HEK293 (cell line): Measurements from ENCODE around the gene JMJD6.

ENCODE experiments used
- KLF1 ChIP-seq: fragments of 450-650 bp; formaldehyde crosslinking; IDR thresholded peaks from 2 replicates; pipeline ENCODE4 v1.5.1; 2016; ENCODE audit warnings: missing biosample characterization, missing genetic modification characterization
- ZBTB20 ChIP-seq: fragments of 450-650 bp; formaldehyde crosslinking; IDR thresholded peaks from 2 replicates; pipeline ENCODE4 v1.5.1; 2016; ENCODE audit warnings: missing biosample characterization, missing genetic modification characterization
- ZNF138 ChIP-seq: fragments of 450-650 bp; formaldehyde crosslinking; IDR thresholded peaks from 2 replicates; pipeline ENCODE4 v1.5.1; 2016; ENCODE audit warnings: missing biosample characterization, missing genetic modification characterization, borderline replicate concordance
- TF ChIP-seq, protein P1 (sequence below): sonication (generic); formaldehyde crosslinking; IDR thresholded peaks from 2 replicates; pipeline ENCODE4 v1.8.1; 2022; ENCODE audit warnings: mild to moderate bottlenecking, moderate library complexity, missing genetic modification reagents
- TF ChIP-seq, protein P2 (sequence below): fragments of 450-650 bp; formaldehyde crosslinking; IDR thresholded peaks from 2 replicates; pipeline ENCODE4 v1.5.1; 2016; ENCODE audit warnings: missing biosample characterization, missing genetic modification characterization
- TF ChIP-seq, protein P3 (sequence below): fragments of 450-650 bp; formaldehyde crosslinking; IDR thresholded peaks from 2 replicates; pipeline ENCODE4 v1.5.1; 2016; ENCODE audit warnings: missing biosample characterization, missing genetic modification characterization, low read depth
- TF ChIP-seq, protein P4 (sequence below): fragments of 450-650 bp; formaldehyde crosslinking; IDR thresholded peaks from 2 replicates; pipeline ENCODE4 v1.5.1; 2016; ENCODE audit warnings: missing biosample characterization, missing genetic modification characterization, low read depth

DNA sequence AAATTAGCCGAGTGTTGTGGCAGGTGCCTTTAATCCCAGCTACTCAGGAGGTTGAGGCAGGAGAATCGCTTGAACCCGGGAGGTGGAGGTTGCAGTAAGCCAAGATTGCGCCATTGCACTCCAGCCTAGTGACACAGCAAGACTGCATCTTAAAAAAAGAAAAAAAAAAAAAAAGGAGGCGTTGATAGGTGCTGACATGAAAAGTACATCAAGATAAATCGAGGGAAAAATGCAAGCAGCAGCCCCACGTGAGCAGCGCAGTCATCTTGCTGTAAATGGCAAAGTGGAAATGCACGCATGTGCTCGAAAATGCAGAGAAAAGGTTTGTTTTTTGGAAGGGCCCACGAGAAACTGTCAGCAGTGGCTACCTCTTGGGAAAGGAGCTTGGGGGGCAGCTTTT lies 36.5 kb downstream of the JMJD6 start:
- TF ChIP-seq, protein P1, sequence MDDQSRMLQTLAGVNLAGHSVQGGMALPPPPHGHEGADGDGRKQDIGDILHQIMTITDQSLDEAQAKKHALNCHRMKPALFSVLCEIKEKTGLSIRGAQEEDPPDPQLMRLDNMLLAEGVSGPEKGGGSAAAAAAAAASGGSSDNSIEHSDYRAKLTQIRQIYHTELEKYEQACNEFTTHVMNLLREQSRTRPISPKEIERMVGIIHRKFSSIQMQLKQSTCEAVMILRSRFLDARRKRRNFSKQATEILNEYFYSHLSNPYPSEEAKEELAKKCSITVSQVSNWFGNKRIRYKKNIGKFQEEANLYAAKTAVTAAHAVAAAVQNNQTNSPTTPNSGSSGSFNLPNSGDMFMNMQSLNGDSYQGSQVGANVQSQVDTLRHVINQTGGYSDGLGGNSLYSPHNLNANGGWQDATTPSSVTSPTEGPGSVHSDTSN (CRISPR knock-in tag) = no peak
- TF ChIP-seq KLF1 (tag by site-specific recombination) (no peak), ZBTB20 (tag by site-specific recombination) (no peak), ZNF138 (tag by site-specific recombination) (no peak)
- TF ChIP-seq, protein P2, sequence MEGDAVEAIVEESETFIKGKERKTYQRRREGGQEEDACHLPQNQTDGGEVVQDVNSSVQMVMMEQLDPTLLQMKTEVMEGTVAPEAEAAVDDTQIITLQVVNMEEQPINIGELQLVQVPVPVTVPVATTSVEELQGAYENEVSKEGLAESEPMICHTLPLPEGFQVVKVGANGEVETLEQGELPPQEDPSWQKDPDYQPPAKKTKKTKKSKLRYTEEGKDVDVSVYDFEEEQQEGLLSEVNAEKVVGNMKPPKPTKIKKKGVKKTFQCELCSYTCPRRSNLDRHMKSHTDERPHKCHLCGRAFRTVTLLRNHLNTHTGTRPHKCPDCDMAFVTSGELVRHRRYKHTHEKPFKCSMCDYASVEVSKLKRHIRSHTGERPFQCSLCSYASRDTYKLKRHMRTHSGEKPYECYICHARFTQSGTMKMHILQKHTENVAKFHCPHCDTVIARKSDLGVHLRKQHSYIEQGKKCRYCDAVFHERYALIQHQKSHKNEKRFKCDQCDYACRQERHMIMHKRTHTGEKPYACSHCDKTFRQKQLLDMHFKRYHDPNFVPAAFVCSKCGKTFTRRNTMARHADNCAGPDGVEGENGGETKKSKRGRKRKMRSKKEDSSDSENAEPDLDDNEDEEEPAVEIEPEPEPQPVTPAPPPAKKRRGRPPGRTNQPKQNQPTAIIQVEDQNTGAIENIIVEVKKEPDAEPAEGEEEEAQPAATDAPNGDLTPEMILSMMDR (tag by site-specific recombination) = no peak
- TF ChIP-seq, protein P3, sequence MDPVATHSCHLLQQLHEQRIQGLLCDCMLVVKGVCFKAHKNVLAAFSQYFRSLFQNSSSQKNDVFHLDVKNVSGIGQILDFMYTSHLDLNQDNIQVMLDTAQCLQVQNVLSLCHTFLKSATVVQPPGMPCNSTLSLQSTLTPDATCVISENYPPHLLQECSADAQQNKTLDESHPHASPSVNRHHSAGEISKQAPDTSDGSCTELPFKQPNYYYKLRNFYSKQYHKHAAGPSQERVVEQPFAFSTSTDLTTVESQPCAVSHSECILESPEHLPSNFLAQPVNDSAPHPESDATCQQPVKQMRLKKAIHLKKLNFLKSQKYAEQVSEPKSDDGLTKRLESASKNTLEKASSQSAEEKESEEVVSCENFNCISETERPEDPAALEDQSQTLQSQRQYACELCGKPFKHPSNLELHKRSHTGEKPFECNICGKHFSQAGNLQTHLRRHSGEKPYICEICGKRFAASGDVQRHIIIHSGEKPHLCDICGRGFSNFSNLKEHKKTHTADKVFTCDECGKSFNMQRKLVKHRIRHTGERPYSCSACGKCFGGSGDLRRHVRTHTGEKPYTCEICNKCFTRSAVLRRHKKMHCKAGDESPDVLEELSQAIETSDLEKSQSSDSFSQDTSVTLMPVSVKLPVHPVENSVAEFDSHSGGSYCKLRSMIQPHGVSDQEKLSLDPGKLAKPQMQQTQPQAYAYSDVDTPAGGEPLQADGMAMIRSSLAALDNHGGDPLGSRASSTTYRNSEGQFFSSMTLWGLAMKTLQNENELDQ (tag by site-specific recombination) = no peak
- TF ChIP-seq, protein P4, sequence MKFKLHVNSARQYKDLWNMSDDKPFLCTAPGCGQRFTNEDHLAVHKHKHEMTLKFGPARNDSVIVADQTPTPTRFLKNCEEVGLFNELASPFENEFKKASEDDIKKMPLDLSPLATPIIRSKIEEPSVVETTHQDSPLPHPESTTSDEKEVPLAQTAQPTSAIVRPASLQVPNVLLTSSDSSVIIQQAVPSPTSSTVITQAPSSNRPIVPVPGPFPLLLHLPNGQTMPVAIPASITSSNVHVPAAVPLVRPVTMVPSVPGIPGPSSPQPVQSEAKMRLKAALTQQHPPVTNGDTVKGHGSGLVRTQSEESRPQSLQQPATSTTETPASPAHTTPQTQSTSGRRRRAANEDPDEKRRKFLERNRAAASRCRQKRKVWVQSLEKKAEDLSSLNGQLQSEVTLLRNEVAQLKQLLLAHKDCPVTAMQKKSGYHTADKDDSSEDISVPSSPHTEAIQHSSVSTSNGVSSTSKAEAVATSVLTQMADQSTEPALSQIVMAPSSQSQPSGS (tag by site-specific recombination) = no peak
